KOPT-K1 (cell line): ENCODE measurements around the gene IGLL5.
"Not testable (repeated sequence)": the region's sequence is repeated elsewhere in the genome, so short reads cannot be mapped to it uniquely, and the experiment has no call there.

Experiments
- H3K27ac ChIP-seq: fragments of 200-600 bp; sonication (generic); 2 replicates; pipeline ENCODE4 v1.5.1; 2016; ENCODE audit warnings: antibody characterized with exemption, mild to moderate bottlenecking, low read depth, low read length; ENCODE audit not compliant: poor library complexity, severe bottlenecking
- H3K36me3 ChIP-seq: fragments of 200-600 bp; sonication (generic); 2 replicates; pipeline ENCODE4 v1.5.1; 2017; ENCODE audit warnings: antibody characterized with exemption, mild to moderate bottlenecking, low read length, moderate library complexity; ENCODE audit not compliant: insufficient read depth
- H3K9me3 ChIP-seq: fragments of 200-600 bp; sonication (generic); 2 replicates; pipeline ENCODE4 v1.5.1; 2017; ENCODE audit warnings: antibody characterized with exemption, low read length, mild to moderate bottlenecking; ENCODE audit not compliant: insufficient read depth, poor library complexity, severe bottlenecking

The IGLL5 gene

GRCh38 chr22:22899342-22900080, 11.9 kb downstream of the IGLL5 start:
- not testable (repeated sequence) for H3K9me3 ChIP-seq, H3K36me3 ChIP-seq, H3K27ac ChIP-seq

- H3K36me3 ChIP-seq, H3K27ac ChIP-seq, H3K9me3 ChIP-seq: not testable (repeated sequence)
Measured at GRCh38 chr22:22900527-22901205, 13.1 kb downstream of the IGLL5 start.

- H3K36me3 ChIP-seq: no peaks in the 10 kb centered on the region
- no peaks in the 10 kb centered on the region for H3K9me3 ChIP-seq
- no peak overlapping the region for H3K27ac ChIP-seq
Measured at GRCh38 chr22:22901578-22902218, 14.1 kb downstream of the IGLL5 start.

- H3K27ac ChIP-seq: no peak overlapping the region
- H3K9me3 ChIP-seq: no peaks in the 10 kb centered on the region
- no peaks in the 10 kb centered on the region for H3K36me3 ChIP-seq
Measured at GRCh38 chr22:22902247-22903001, 14.8 kb downstream of the IGLL5 start.

- H3K36me3 ChIP-seq: no peaks in the 10 kb centered on the region
- no peaks in the 10 kb centered on the region for H3K9me3 ChIP-seq
- no peak overlapping the region for H3K27ac ChIP-seq
Measured at GRCh38 chr22:22903355-22903777, 15.8 kb downstream of the IGLL5 start.

- H3K27ac ChIP-seq, H3K9me3 ChIP-seq, H3K36me3 ChIP-seq: not testable (repeated sequence)
Measured at GRCh38 chr22:22903781-22904192, 16.2 kb downstream of the IGLL5 start.

- H3K9me3 ChIP-seq, H3K27ac ChIP-seq, H3K36me3 ChIP-seq: not testable (repeated sequence)
Measured at GRCh38 chr22:22904736-22905135, 17.1 kb downstream of the IGLL5 start.

GRCh38 chr22:22906391-22906790, 18.8 kb downstream of the IGLL5 start:
- H3K9me3 ChIP-seq, H3K27ac ChIP-seq, H3K36me3 ChIP-seq: not testable (repeated sequence)

- Histone ChIP-seq H3K9me3 (no peaks in the 10 kb centered on the region), H3K27ac (no peak overlapping the region), H3K36me3 (no peaks in the 10 kb centered on the region)
Measured at GRCh38 chr22:22906907-22907550, 19.4 kb downstream of the IGLL5 start.

GRCh38 chr22:22907551-22908494, 20.2 kb downstream of the IGLL5 start:
- Histone ChIP-seq H3K9me3 (no peaks in the 10 kb centered on the region), H3K27ac (no peak overlapping the region), H3K36me3 (no peaks in the 10 kb centered on the region)

GRCh38 chr22:22908495-22908861, 20.9 kb downstream of the IGLL5 start:
- no peak overlapping the region for H3K27ac ChIP-seq
- no peaks in the 10 kb centered on the region for H3K36me3 ChIP-seq
- H3K9me3 ChIP-seq: no peaks in the 10 kb centered on the region

GRCh38 chr22:22908941-22909604, 21.5 kb downstream of the IGLL5 start:
- no peaks in the 10 kb centered on the region for H3K9me3 ChIP-seq
- H3K36me3 ChIP-seq: no peaks in the 10 kb centered on the region

GRCh38 chr22:22909605-22910271, 22.1 kb downstream of the IGLL5 start:
- Histone ChIP-seq H3K36me3 (no peaks in the 10 kb centered on the region), H3K27ac (no peak overlapping the region), H3K9me3 (no peaks in the 10 kb centered on the region)

More at GRCh38 chr22:22908941-22909604, 21.5 kb downstream of the IGLL5 start:
- H3K27ac ChIP-seq: no peak overlapping the region
